Stimulated activated CD4-positive, alpha-beta T cell treated with anti-CD3 and anti-CD28 coated beads, Interleukin-1b, Interleukin-23, amount 100 ng/mL, for 1 hour (primary cell): ENCODE results near the gene PFDN1.
"Not testable (repeated sequence)": the region's sequence is repeated elsewhere in the genome, so short reads cannot be mapped to it uniquely, and the experiment has no call there.

Experiments
- DNase-seq, 2 donors: peaks; one replicate each; pipeline ENCODE4 v3.0.0-alpha.2; 2020; ENCODE audit warnings: low read depth in 2 of 2

Gene PFDN1, protein sequence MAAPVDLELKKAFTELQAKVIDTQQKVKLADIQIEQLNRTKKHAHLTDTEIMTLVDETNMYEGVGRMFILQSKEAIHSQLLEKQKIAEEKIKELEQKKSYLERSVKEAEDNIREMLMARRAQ

GRCh38 chr5:140302786-140303639, at the start of gene PFDN1:
TSS of gene PFDN1 (minus strand) at chr5:140303101. CDS start at chr5:140303073, 28 bp downstream.
- peak; percentile 65 to 83 for DNase-seq

GRCh38 chr5:140351609-140352334, 48.9 kb upstream of the PFDN1 start:
- peak in 1 of 2 donors; percentile 39 for DNase-seq

DNA sequence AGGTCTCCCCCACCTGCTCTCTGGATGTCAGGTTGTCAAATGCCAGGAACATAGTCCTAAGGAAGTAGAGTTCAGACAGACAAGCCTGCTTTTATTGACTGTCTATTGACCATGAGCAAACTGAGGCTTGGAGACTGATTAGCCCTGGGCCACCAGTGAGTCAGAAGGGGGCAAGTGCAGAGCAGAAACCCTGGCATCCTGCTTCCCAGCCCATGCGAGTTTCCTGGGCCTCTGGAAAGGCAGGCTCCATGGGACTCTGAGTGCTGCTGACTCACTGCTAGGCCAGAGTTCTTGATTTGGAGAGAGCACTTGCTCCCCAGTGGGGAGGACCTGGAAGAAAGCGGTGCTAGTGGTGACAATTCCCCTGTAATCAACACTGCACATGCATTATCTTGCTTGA, 46.3 kb upstream of the PFDN1 start:
- no peak for DNase-seq

- no peak for DNase-seq
Measured at GRCh38 chr5:140348104-140348503, 45.2 kb upstream of the PFDN1 start.

DNA sequence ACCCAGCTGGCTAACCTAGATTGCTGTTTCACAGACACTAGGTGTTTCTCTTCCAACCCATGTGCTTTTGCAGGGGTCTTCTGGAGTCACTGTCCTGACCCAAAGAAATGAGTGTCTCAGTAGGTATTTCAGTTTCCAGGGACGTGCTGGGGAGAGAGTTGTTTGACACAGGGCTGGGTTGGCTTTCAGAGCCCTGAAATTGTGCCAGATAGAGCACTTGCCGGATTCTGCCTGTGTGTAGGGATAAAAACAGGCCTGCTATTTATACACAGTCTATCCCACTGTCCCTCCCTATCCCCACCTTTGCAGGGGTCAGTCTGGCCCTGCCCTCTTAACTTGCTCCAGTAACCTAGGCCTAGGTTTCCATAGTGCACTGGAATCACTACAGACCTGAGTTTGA, 44.5 kb upstream of the PFDN1 start:
- no peak for DNase-seq

DNA sequence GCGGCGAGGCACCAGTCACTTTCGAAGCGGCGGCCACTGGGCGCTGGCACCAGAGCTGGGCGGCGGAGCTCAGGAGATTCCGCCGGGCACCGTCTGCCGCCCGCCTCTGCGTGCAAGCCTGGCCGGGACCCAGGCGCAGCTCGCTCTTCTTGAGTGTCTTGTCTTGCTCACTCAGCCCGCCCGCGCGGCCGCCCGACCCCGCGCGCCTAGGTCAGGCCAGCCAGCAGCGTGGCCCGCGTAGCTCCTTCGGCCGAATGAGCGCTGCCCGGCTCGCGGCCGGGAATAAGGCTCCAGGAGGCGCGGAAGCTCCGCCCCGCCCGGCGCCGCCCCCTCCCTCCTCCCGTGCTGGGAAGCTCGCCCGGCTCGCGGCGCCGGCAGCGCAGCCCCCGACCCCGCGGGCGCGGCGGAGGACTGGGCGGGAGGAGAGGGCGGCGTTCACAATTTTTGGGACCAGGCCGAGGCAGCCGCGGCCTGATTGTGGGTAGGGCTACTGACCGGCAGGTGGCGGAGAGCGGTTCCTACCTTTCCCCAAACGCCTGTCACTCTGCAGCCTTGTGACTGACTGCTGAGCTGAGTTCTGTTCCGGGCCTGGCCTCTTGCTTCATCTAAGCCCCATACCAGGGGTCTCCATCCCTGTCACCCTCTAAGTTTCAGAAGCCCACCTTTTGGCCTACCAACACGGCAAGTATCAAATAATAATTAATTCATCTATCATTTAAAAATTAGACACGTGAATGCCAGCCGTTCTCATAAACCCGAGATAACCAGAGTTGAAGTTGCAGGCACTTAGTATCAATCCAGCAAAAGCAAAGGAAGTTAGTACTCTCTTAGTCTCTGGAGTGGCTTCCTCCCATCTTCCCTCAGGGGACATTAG, 43.7 kb upstream of the PFDN1 start, which contains the start of gene HBEGF:
Gene HBEGF, minus strand, starts transcription at position 256 of the 874 bp plus-strand sequence. CDS start 275 bp downstream, outside the sequence.
- DNase-seq: peak in 1 of 2 donors; percentile 31

- DNase-seq: no peak
Measured at GRCh38 chr5:140345919-140346347, 43.0 kb upstream of the PFDN1 start.

DNA sequence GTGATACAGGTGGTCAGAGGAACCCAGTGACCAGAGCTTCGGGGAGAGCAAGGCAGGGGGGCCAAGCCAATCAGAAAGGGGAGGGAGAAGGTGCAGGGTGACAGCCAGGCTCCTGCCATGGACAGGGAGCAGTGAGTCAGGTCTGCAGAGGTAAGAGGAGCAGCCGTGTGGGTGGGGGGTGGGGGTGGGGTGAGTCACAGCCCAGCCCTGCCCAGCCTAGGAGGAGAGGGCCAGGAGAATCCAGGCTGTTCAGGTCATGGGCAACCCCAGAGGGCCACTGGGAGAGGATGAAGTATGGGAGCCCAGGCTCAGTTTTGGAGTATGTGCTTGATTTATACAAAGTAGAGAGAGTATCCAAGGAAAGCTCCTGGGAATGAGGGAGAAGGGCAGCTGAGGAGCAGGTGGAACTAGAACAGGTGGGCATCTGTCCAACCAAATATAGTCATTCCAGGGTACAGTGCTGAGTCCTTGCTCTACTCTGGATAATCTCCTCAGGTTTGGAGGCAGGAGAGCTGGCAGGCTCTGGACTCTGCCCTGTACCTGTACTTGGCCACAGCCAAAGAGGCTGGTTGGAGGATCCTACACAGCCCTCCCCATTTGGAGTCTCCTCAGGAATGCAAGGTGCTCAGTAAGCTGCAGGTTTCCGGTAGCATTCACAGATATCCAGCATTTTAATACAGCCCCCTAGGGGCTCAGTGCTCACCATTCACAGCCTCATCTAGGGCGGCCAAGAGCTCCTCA, 42.0 kb upstream of the PFDN1 start:
- no peak for DNase-seq

GRCh38 chr5:140343849-140344248, 40.9 kb upstream of the PFDN1 start:
- DNase-seq: not testable (repeated sequence)

DNA sequence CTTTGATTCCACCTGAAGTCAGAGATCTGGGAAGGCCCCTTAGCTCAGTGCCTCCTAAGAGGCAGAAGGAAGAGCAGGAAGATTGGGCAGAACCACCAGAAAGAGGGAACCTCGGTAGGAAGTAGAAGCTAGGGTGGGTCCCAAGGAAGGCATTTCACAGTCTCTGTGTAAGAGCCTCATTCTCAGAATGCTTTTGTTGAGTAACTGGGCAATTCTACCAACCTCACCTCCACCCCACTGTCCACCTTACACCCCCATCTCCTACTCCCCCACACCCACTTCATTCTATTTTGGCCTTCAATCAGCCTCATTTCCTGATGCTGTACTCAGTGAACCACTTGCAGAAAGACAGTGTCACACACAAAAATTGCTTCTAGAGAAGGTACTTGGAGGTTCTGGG, 40.0 kb upstream of the PFDN1 start:
- no peak for DNase-seq

DNA sequence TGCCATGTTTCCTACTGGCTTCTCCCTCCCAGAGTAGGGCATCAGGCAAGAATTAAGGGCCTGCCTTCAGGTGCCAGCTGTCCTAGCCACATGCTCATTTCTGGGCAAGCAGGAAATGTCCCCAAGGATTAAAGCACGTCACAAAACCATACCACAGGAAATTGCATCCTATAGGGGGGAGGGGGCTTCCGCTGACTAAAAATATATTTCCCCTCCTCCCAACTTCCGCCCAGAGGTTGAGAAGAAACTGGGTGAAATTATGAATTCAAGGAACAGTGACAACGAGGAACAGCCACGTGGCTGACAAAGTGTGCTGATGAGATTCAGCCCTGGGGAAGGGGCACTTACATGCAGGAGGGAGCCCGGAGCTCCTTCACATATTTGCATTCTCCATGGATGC, 39.4 kb upstream of the PFDN1 start:
- DNase-seq: no peak

- no peak for DNase-seq
Measured at GRCh38 chr5:140341591-140341990, 38.7 kb upstream of the PFDN1 start.

DNA sequence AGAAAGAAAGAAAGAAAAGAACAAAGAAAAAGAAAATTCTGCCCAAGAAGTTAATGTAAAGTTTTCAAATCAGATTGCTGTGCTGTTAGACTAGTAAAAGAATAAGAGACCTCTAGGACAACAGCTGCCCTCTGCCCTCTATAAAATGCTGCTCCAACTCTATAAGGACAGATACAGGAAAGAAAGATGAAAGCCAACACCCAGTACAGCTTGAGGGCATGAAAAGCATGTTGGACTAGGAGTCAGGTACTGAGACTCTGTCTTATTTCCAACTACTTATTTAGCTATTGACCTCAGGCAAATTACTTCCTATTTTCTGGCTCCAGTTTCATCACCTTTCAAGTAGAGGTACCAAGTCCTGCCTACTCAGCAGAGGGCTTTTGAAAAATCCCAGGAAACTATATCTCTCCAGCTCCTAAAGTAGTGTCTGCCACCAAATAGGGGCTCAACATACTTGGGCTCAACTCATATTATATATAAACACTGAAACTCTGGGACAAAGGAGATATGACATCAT, 37.8 kb upstream of the PFDN1 start:
- no peak for DNase-seq

- DNase-seq: no peak
Measured at GRCh38 chr5:140339636-140340035, 36.7 kb upstream of the PFDN1 start.

GRCh38 chr5:140338908-140339307, 36.0 kb upstream of the PFDN1 start:
- no peak for DNase-seq

DNA sequence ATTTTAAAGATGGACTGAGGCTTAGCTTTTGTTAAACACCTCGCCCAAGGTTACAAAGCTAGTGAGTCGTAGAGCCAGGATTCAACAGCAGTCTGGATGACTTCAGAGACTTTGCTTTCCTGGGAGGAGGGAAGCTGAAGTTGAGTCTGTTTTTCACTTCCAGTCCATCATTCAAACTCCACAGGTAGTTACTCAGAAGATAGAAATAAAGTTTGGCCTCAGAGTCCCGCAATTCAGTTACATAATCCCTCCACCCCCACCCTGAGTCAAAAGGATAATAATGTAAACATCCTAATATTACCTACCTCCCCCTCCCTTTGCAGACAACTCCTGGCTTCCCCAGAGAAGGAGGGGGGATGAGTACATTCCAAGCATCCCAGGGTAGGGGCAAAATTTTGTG, 35.4 kb upstream of the PFDN1 start:
- no peak for DNase-seq

DNA sequence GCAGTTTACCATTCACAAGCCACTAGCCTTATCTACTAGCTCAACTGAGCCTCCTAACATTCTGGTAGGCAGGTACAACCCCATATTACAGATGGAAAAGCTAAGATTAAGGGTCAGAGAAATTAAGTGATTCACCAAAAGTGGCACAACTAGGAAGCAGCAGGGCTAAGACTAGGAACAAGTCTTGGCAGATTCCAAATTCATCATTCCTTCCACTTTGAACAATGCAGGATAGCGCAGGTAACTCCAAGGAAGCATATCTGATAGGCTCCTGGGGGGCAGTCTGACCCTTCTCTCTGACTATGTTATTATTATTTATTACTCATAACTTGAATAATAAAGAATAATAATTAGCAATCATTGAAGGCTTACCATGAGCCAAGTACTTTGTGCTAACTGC, 35.0 kb upstream of the PFDN1 start:
- no peak for DNase-seq

- DNase-seq: no peak
Measured at GRCh38 chr5:140336388-140336787, 33.5 kb upstream of the PFDN1 start.

DNA sequence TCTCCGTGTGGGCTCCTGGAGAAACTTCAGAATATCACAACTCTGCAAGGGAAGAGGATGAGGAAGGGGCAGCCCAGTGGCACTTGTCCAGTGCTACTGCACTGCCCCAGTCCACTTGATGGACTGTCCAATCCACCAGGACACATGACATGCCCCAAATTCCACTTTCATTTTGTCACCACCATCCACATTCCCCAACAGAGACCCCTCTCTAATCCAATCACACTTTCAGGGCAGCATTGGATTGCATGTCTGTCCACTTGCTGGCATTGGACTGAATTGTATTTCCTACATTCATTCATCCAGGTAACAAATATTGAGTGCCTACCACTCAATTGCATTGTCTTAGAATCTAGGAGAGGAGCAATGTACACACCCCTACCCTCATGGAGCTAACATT, 28.7 kb upstream of the PFDN1 start:
- no peak for DNase-seq

- DNase-seq: no peak
Measured at GRCh38 chr5:140329739-140330481, 27.0 kb upstream of the PFDN1 start.
